HEK293 (cell line): ENCODE results near the gene USP32.

ENCODE experiments used
- CTCF ChIA-PET: fragments of 350-600 bp; formaldehyde crosslinking; extraction: SDS; loops from one replicate; lab custom pipeline; 2021; ENCODE audit warnings: antibody characterized with exemption; lab: Yijun Ruan, JAX
- POLR2A ChIA-PET: fragments of 300-600 bp; formaldehyde crosslinking; extraction: SDS; loops from one replicate; lab custom pipeline; 2020; ENCODE audit warnings: antibody characterized with exemption, inconsistent platforms; lab: Yijun Ruan, JAX
- H3K27ac ChIP-seq: fragments of 200-500 bp; sonication (Bioruptor generic); 2 replicates; pipeline ENCODE4 v1.5.1; 2014; ENCODE audit warnings: low read depth, low read length, control low read depth, inconsistent platforms; ENCODE audit errors: extremely low read depth
- H3K36me3 ChIP-seq, 2 experiments: fragments of 200-500 bp in 1 of 2; sonication (Bioruptor generic) in 1 of 2; 1 replicate in 1 of 2; 2 replicates in 1 of 2; pipeline ENCODE4 v1.5.1; 2014 to 2017; ENCODE audit warnings: inconsistent platforms in 2 of 2, low read length in 2 of 2; ENCODE audit not compliant: control insufficient read depth in 2 of 2, insufficient read depth in 1 of 2
- H3K4me1 ChIP-seq: fragments of 200-500 bp; sonication (Bioruptor generic); 2 replicates; pipeline ENCODE4 v1.5.1; 2014; ENCODE audit warnings: mild to moderate bottlenecking, low read length, inconsistent platforms; ENCODE audit not compliant: control insufficient read depth, insufficient read depth
- H3K4me3 ChIP-seq: 2 replicates; pipeline ENCODE4 v1.5.1; 2011; ENCODE audit warnings: low read depth, mild to moderate bottlenecking, control low read depth, low read length, moderate library complexity
- H3K9me3 ChIP-seq: fragments of 200-500 bp; sonication (Bioruptor generic); 2 replicates; pipeline ENCODE4 v1.5.1; 2014; ENCODE audit warnings: low read depth, low read length, inconsistent platforms; ENCODE audit not compliant: control insufficient read depth, insufficient read depth
- ATF2 ChIP-seq: fragments of 450-650 bp; formaldehyde crosslinking; IDR thresholded peaks from 2 replicates; pipeline ENCODE4 v1.5.1; 2016; ENCODE audit warnings: missing biosample characterization, missing genetic modification characterization, low read depth
- GLI2 ChIP-seq: fragments of 450-650 bp; formaldehyde crosslinking; IDR thresholded peaks from 2 replicates; pipeline ENCODE4; 2017; ENCODE audit warnings: missing biosample characterization, missing genetic modification characterization, low read depth, borderline replicate concordance
- PRDM10 ChIP-seq: fragments of 450-650 bp; formaldehyde crosslinking; IDR thresholded peaks from 2 replicates; pipeline ENCODE4 v1.5.1; 2016; ENCODE audit warnings: missing biosample characterization, missing genetic modification characterization
- PRDM4 ChIP-seq: fragments of 450-650 bp; formaldehyde crosslinking; IDR thresholded peaks from 2 replicates; pipeline ENCODE4 v1.5.1; 2017; ENCODE audit warnings: missing biosample characterization, missing genetic modification characterization
- REPIN1 ChIP-seq: fragments of 450-650 bp; formaldehyde crosslinking; IDR thresholded peaks from 2 replicates; pipeline ENCODE4 v1.5.1; 2017; ENCODE audit warnings: missing biosample characterization, missing genetic modification characterization, low read depth
- SP7 ChIP-seq: fragments of 450-650 bp; formaldehyde crosslinking; IDR thresholded peaks from 2 replicates; pipeline ENCODE4 v1.5.1; 2016; ENCODE audit warnings: missing biosample characterization, missing genetic modification characterization
- WT1 ChIP-seq: fragments of 450-650 bp; formaldehyde crosslinking; IDR thresholded peaks from 2 replicates; pipeline ENCODE4 v1.5.1; 2016; ENCODE audit warnings: missing biosample characterization, missing genetic modification characterization
- ZBTB1 ChIP-seq: fragments of 450-650 bp; formaldehyde crosslinking; IDR thresholded peaks from 2 replicates; pipeline ENCODE4 v1.5.1; 2016; ENCODE audit warnings: missing biosample characterization, missing genetic modification characterization
- ZFHX2 ChIP-seq: fragments of 450-650 bp; formaldehyde crosslinking; conservative IDR thresholded peaks from 2 replicates; pipeline ENCODE4 v1.5.1; 2016; ENCODE audit warnings: missing biosample characterization, missing genetic modification characterization
- ZNF121 ChIP-seq: fragments of 450-650 bp; formaldehyde crosslinking; IDR thresholded peaks from 2 replicates; pipeline ENCODE4 v1.5.1; 2016; ENCODE audit warnings: missing biosample characterization, missing genetic modification characterization
- ZNF146 ChIP-seq: fragments of 450-650 bp; formaldehyde crosslinking; IDR thresholded peaks from 2 replicates; pipeline ENCODE4 v1.5.1; 2016; ENCODE audit warnings: missing biosample characterization, missing genetic modification characterization
- ZNF184 ChIP-seq: fragments of 450-650 bp; IDR thresholded peaks from 2 replicates; pipeline ENCODE4 v1.5.1; 2018; ENCODE audit warnings: missing biosample characterization, mild to moderate bottlenecking, missing genetic modification characterization
- ZNF23 ChIP-seq: fragments of 450-650 bp; formaldehyde crosslinking; IDR thresholded peaks from 2 replicates; pipeline ENCODE4 v1.5.1; 2016; ENCODE audit warnings: missing biosample characterization, missing genetic modification characterization, borderline replicate concordance
- ZNF24 ChIP-seq: fragments of 450-650 bp; formaldehyde crosslinking; IDR thresholded peaks from 2 replicates; pipeline ENCODE4 v1.5.1; 2016; ENCODE audit warnings: missing biosample characterization, missing genetic modification characterization
- ZNF311 ChIP-seq: fragments of 450-650 bp; formaldehyde crosslinking; IDR thresholded peaks from 2 replicates; pipeline ENCODE4 v1.5.1; 2017; ENCODE audit warnings: missing biosample characterization, missing genetic modification characterization, borderline replicate concordance
- ZNF350 ChIP-seq: fragments of 450-650 bp; formaldehyde crosslinking; IDR thresholded peaks from 2 replicates; pipeline ENCODE4 v1.5.0; 2017; ENCODE audit warnings: missing biosample characterization, mild to moderate bottlenecking, missing genetic modification characterization
- ZNF433 ChIP-seq: fragments of 450-650 bp; formaldehyde crosslinking; IDR thresholded peaks from 2 replicates; pipeline ENCODE4 v1.5.1; 2016; ENCODE audit warnings: missing biosample characterization, missing genetic modification characterization, low read depth
- ZNF513 ChIP-seq: fragments of 450-650 bp; IDR thresholded peaks from 2 replicates; pipeline ENCODE4 v1.5.1; 2018; ENCODE audit warnings: missing biosample characterization, missing genetic modification characterization
- ZNF529 ChIP-seq: fragments of 450-650 bp; formaldehyde crosslinking; IDR thresholded peaks from 2 replicates; pipeline ENCODE4 v1.5.1; 2017; ENCODE audit warnings: missing genetic modification characterization, missing biosample characterization; ENCODE audit not compliant: insufficient replicate concordance
- ZNF664 ChIP-seq: fragments of 450-650 bp; formaldehyde crosslinking; IDR thresholded peaks from 2 replicates; pipeline ENCODE4 v1.5.1; 2016; ENCODE audit warnings: missing biosample characterization, missing genetic modification characterization
- ZNF701 ChIP-seq: fragments of 450-650 bp; formaldehyde crosslinking; IDR thresholded peaks from 2 replicates; pipeline ENCODE4 v1.5.1; 2016; ENCODE audit warnings: missing biosample characterization, missing genetic modification characterization
- ZNF768 ChIP-seq: fragments of 450-650 bp; formaldehyde crosslinking; IDR thresholded peaks from 2 replicates; pipeline ENCODE4 v1.5.1; 2018; ENCODE audit warnings: missing biosample characterization, mild to moderate bottlenecking, missing genetic modification characterization
- ZNF777 ChIP-seq: fragments of 450-650 bp; formaldehyde crosslinking; IDR thresholded peaks from 2 replicates; pipeline ENCODE4 v1.5.1; 2017; ENCODE audit warnings: missing biosample characterization, missing genetic modification characterization, borderline replicate concordance

The USP32 gene

GRCh38 chr17:60371818-60372510 lies 20.0 kb downstream of the USP32 start (continued):
- TF ChIP-seq ATF2 (tag by site-specific recombination), result no peak
- TF ChIP-seq ZFHX2 (tag by site-specific recombination), result peak; percentile 15; the same call in 1 of the 2 replicates
- TF ChIP-seq SP7 (tag by site-specific recombination), result peak; percentile 94
- TF ChIP-seq ZNF311 (tag by site-specific recombination), result no peak
- peak; percentile 68; the same call in 1 of the 2 replicates for TF ChIP-seq WT1 (tag by site-specific recombination)
- TF ChIP-seq ZNF24 (tag by site-specific recombination), result peak; percentile 89
- no peak for TF ChIP-seq ZNF433 (tag by site-specific recombination)
- no peak for TF ChIP-seq REPIN1 (tag by site-specific recombination)
- peak; percentile 27; the same call in 1 of the 2 replicates for TF ChIP-seq ZNF146
- no peak for TF ChIP-seq ZNF513
- no peak for TF ChIP-seq ZNF701 (tag by site-specific recombination)
- 0 out of 2 replicates have a peak, but pooled peaks have one; percentile 57 for TF ChIP-seq ZBTB1 (tag by site-specific recombination)
- peak; percentile 89 for TF ChIP-seq GLI2 (tag by site-specific recombination)
- peak; percentile 75 for TF ChIP-seq ZNF184 (tag by site-specific recombination)
- TF ChIP-seq PRDM10 (tag by site-specific recombination), result peak; percentile 96
- no peak for TF ChIP-seq ZNF768 (tag by site-specific recombination)
- TF ChIP-seq ZNF529 (tag by site-specific recombination), result no peak

- peaks cover 25% of the 10 kb centered on the region for H3K4me1 ChIP-seq
- no peak overlapping the region for H3K4me3 ChIP-seq
- H3K9me3 ChIP-seq, result no peaks in the 10 kb centered on the region
- CTCF ChIA-PET, result interaction anchor here (0.6 to 1.0 kb wide), 4 partner anchors 14 to 267 kb away, joined by 3 to 4 read pairs (median 3); no protein-coding TSS in a partner anchor
- H3K27ac ChIP-seq, result peak overlapping the region; percentile 10; the same call in 1 of the 2 replicates
- no peaks in the 10 kb centered on the region; a peak in 2 of 3 replicates for H3K36me3 ChIP-seq
- POLR2A ChIA-PET, result interaction anchor here (0.8 to 1.0 kb wide), 3 partner anchors 20 to 22 kb away, joined by 3 read pairs; partner anchors contain the start of gene USP32
- TF ChIP-seq PRDM10 (tag by site-specific recombination) (no peak), ZNF23 (tag by site-specific recombination) (no peak), ZNF777 (tag by site-specific recombination) (no peak), PRDM4 (tag by site-specific recombination) (no peak), ZNF121 (tag by site-specific recombination) (peak; percentile 83), ZNF664 (peak; percentile 96), ZNF350 (tag by site-specific recombination) (no peak)
These were observed 20.5 kb downstream of the USP32 start for GRCh38 chr17:60371416-60371815.
